Mesendoderm (in vitro differentiated cells): ENCODE data around the gene FUOM.

Source experiments
- DNase-seq: peaks from one replicate; pipeline ENCODE4 v3.0.0; 2013
- H2AK5ac ChIP-seq: 2 replicates; pipeline ENCODE4 v1.6.1; 2013; ENCODE audit warnings: low read length, inconsistent platforms
- H2BK120ac ChIP-seq: 2 replicates; pipeline ENCODE4 v1.6.1; 2013; ENCODE audit warnings: low read depth, mild to moderate bottlenecking, low read length, moderate library complexity, mixed read lengths
- H2BK15ac ChIP-seq: replicated peaks from 2 replicates; pipeline ENCODE4 v1.6.1; 2013; ENCODE audit warnings: low read depth, mild to moderate bottlenecking, moderate library complexity
- H2BK5ac ChIP-seq: 2 replicates; pipeline ENCODE4 v1.6.1; 2013; ENCODE audit warnings: low read length, inconsistent platforms
- H3K18ac ChIP-seq: 2 replicates; pipeline ENCODE4 v1.6.1; 2013; ENCODE audit warnings: mild to moderate bottlenecking, low read length, mixed read lengths
- H3K23ac ChIP-seq: one replicate; pipeline ENCODE4 v1.6.1; 2013; ENCODE audit warnings: low read length
- H3K27ac ChIP-seq: 2 replicates; pipeline ENCODE4 v1.5.1; 2013; ENCODE audit warnings: low read depth, mild to moderate bottlenecking, inconsistent platforms, low read length, moderate library complexity
- H3K27me3 ChIP-seq: 2 replicates; pipeline ENCODE4 v1.6.1; 2013; ENCODE audit warnings: low read length, control low read depth, mild to moderate bottlenecking, inconsistent platforms; ENCODE audit not compliant: insufficient read depth, poor library complexity
- H3K36me3 ChIP-seq: 2 replicates; pipeline ENCODE4 v1.6.1; 2013; ENCODE audit warnings: low read length, inconsistent platforms; ENCODE audit not compliant: control insufficient read depth, insufficient read depth
- H3K4ac ChIP-seq: one replicate; pipeline ENCODE4 v1.6.1; 2013; ENCODE audit warnings: low read depth, mild to moderate bottlenecking, low read length, moderate library complexity
- H3K4me1 ChIP-seq: 2 replicates; pipeline ENCODE4 v1.6.1; 2013; ENCODE audit warnings: low read depth, low read length, inconsistent platforms; ENCODE audit not compliant: control insufficient read depth
- H3K4me2 ChIP-seq: 2 replicates; pipeline ENCODE4 v1.6.1; 2013; ENCODE audit warnings: low read length
- H3K4me3 ChIP-seq: 2 replicates; pipeline ENCODE4 v1.5.1; 2013; ENCODE audit warnings: mild to moderate bottlenecking, low read length
- H3K56ac ChIP-seq: one replicate; pipeline ENCODE4 v1.6.1; 2013; ENCODE audit warnings: low read length
- H3K79me1 ChIP-seq: 2 replicates; pipeline ENCODE4 v1.6.1; 2013; ENCODE audit warnings: low read length, inconsistent platforms
- H3K79me2 ChIP-seq: 2 replicates; pipeline ENCODE4 v1.6.1; 2013; ENCODE audit warnings: mild to moderate bottlenecking, low read length; ENCODE audit not compliant: control insufficient read depth, insufficient read depth
- H3K9ac ChIP-seq: 2 replicates; pipeline ENCODE4 v1.6.1; 2013; ENCODE audit warnings: low read length, inconsistent platforms
- H4K5ac ChIP-seq: one replicate; pipeline ENCODE4 v1.6.1; 2013; ENCODE audit warnings: low read length
- H4K8ac ChIP-seq: one replicate; pipeline ENCODE4 v1.6.1; 2013; ENCODE audit warnings: low read depth, mild to moderate bottlenecking, control low read depth, low read length, moderate library complexity
- WGBS: extraction: QIAGEN DNeasy Blood & Tissue Kit; methylation state at CpG from one replicate; pipeline ENCODE4 v1.1.7; 2013; ENCODE audit warnings: low lambda C conversion rate, missing lambda C conversion rate; ENCODE audit not compliant: insufficient coverage; ENCODE audit errors: extremely low coverage; 5-methylcytosine and 5-hydroxymethylcytosine counted together

FUOM gene

GRCh38 chr10:133309720-133310398 is 48.0 kb downstream of the FUOM start:
- H3K27me3 ChIP-seq = no peaks in the 10 kb centered on the region
- no peak overlapping the region for H2BK120ac ChIP-seq
- H3K23ac ChIP-seq = no peak overlapping the region
- H3K4me1 ChIP-seq = no peaks in the 10 kb centered on the region
- no peak overlapping the region for H2BK15ac ChIP-seq
- peaks cover 2% of the 10 kb centered on the region for H3K36me3 ChIP-seq
- no peak overlapping the region for H3K9ac ChIP-seq
- no CpG with 5 or more reads among the region's 33 CpGs for WGBS
- H3K4me3 ChIP-seq = no peak overlapping the region
- peaks cover 20% of the 10 kb centered on the region for H3K79me1 ChIP-seq
- H2AK5ac ChIP-seq = no peak overlapping the region
- no peak overlapping the region for H3K56ac ChIP-seq
- H2BK5ac ChIP-seq = no peak overlapping the region
- H3K4ac ChIP-seq = no peak overlapping the region
- H3K79me2 ChIP-seq = peaks cover 18% of the 10 kb centered on the region
- no peak overlapping the region for H3K4me2 ChIP-seq
- no peak overlapping the region for H4K5ac ChIP-seq
- no peak overlapping the region for H4K8ac ChIP-seq
- no peak overlapping the region for H3K18ac ChIP-seq
- no peak overlapping the region for H3K27ac ChIP-seq
- DNase-seq = no peak

GRCh38 chr10:133309100-133309719 is 48.6 kb downstream of the FUOM start:
- H3K79me1 ChIP-seq = peaks cover 20% of the 10 kb centered on the region
- peak overlapping the region; percentile 94 for H3K27ac ChIP-seq
- peak overlapping the region; percentile 91 for H3K18ac ChIP-seq
- no peak overlapping the region for H2AK5ac ChIP-seq
- H3K56ac ChIP-seq = peak overlapping the region; percentile 95
- peaks cover 2% of the 10 kb centered on the region for H3K36me3 ChIP-seq
- H2BK5ac ChIP-seq = peak overlapping the region; percentile 91
- WGBS = no CpG with 5 or more reads among the region's 46 CpGs
- peak overlapping the region; percentile 95 for H3K9ac ChIP-seq
- DNase-seq = peak; percentile 93
- H3K4ac ChIP-seq = peak overlapping the region; percentile 96
- no peak overlapping the region for H4K5ac ChIP-seq
- no peaks in the 10 kb centered on the region for H3K4me1 ChIP-seq
- no peak overlapping the region for H2BK15ac ChIP-seq
- peak overlapping the region; percentile 79 for H3K4me2 ChIP-seq
- H3K4me3 ChIP-seq = peak overlapping the region; percentile 87
- no peak overlapping the region for H3K23ac ChIP-seq
- peaks cover 18% of the 10 kb centered on the region for H3K79me2 ChIP-seq
- no peak overlapping the region for H4K8ac ChIP-seq
- peak overlapping the region; percentile 63 for H2BK120ac ChIP-seq
- no peaks in the 10 kb centered on the region for H3K27me3 ChIP-seq

GRCh38 chr10:133308421-133309099 is 49.3 kb downstream of the FUOM start, which contains the start of the genes TUBGCP2 and ZNF511:
Gene TUBGCP2, minus strand, starts transcription at chr10:133308872. Its CDS starts 5,931 bp downstream, at chr10:133302941.
Gene ZNF511, plus strand, starts transcription at chr10:133308914. Its CDS starts 30 bp downstream, at chr10:133308944.
- H3K18ac ChIP-seq = peak within 1 kb of the TSS; percentile 91
- H3K23ac ChIP-seq = no peak within 1 kb of the TSS
- peak within 1 kb of the TSS; percentile 63 for H2BK120ac ChIP-seq

GRCh38 chr10:133307776-133308420 is 49.9 kb downstream of the FUOM start:
- peak; percentile 77 for DNase-seq
- H3K4me2 ChIP-seq = peak overlapping the region; percentile 91
- H3K4me1 ChIP-seq = no peaks in the 10 kb centered on the region
- no peak overlapping the region for H2BK5ac ChIP-seq
- H3K79me2 ChIP-seq = peaks cover 24% of the 10 kb centered on the region
- WGBS = no CpG with 5 or more reads among the region's 25 CpGs
- H3K27me3 ChIP-seq = no peaks in the 10 kb centered on the region
- peaks cover 27% of the 10 kb centered on the region for H3K79me1 ChIP-seq
- no peak overlapping the region for H3K4ac ChIP-seq
- H3K36me3 ChIP-seq = peaks cover 2% of the 10 kb centered on the region
- no peak overlapping the region for H3K27ac ChIP-seq
- H3K56ac ChIP-seq = peak overlapping the region; percentile 93
- no peak overlapping the region for H3K23ac ChIP-seq
- no peak overlapping the region for H2BK120ac ChIP-seq
- peak overlapping the region; percentile 95 for H3K9ac ChIP-seq
- no peak overlapping the region for H2BK15ac ChIP-seq
- no peak overlapping the region for H3K18ac ChIP-seq
- H4K8ac ChIP-seq = no peak overlapping the region
- no peak overlapping the region for H4K5ac ChIP-seq
- peak overlapping the region; percentile 69 for H3K4me3 ChIP-seq
- H2AK5ac ChIP-seq = no peak overlapping the region

More at GRCh38 chr10:133308421-133309099, 49.3 kb downstream of the FUOM start, which contains the start of the genes TUBGCP2 and ZNF511:
- peak within 1 kb of the TSS; percentile 91 for H3K4me2 ChIP-seq
- H2BK15ac ChIP-seq = no peak within 1 kb of the TSS
- peak within 1 kb of the TSS; percentile 94 for H3K27ac ChIP-seq
- no CpG with 5 or more reads among the region's 89 CpGs for WGBS
- H3K9ac ChIP-seq = peak within 1 kb of the TSS; percentile 95
- DNase-seq = peak; percentile 63
- peaks cover 2% of the 10 kb centered on the region for H3K36me3 ChIP-seq
- H3K79me2 ChIP-seq = peaks cover 24% of the 10 kb centered on the region
- H4K8ac ChIP-seq = no peak within 1 kb of the TSS
- H2AK5ac ChIP-seq = no peak within 1 kb of the TSS
- peak within 1 kb of the TSS; percentile 91 for H2BK5ac ChIP-seq
- peak within 1 kb of the TSS; percentile 87 for H3K4me3 ChIP-seq
- H3K27me3 ChIP-seq = no peaks in the 10 kb centered on the region
- peak within 1 kb of the TSS; percentile 96 for H3K4ac ChIP-seq
- peak within 1 kb of the TSS; percentile 95 for H3K56ac ChIP-seq
- no peak within 1 kb of the TSS for H4K5ac ChIP-seq
- peaks cover 24% of the 10 kb centered on the region for H3K79me1 ChIP-seq
- H3K4me1 ChIP-seq = no peaks in the 10 kb centered on the region

- no peak overlapping the region for H4K8ac ChIP-seq
- no peak overlapping the region for H2BK15ac ChIP-seq
- H3K9ac ChIP-seq = no peak overlapping the region
- no peak overlapping the region for H3K4me2 ChIP-seq
- peaks cover 29% of the 10 kb centered on the region for H3K79me1 ChIP-seq
- no peak overlapping the region for H4K5ac ChIP-seq
- no peak overlapping the region for H2BK5ac ChIP-seq
- no peak overlapping the region for H3K23ac ChIP-seq
- H3K56ac ChIP-seq = no peak overlapping the region
- H2BK120ac ChIP-seq = no peak overlapping the region
- no peaks in the 10 kb centered on the region for H3K4me1 ChIP-seq
- no CpG with 5 or more reads among the region's 17 CpGs for WGBS
- H2AK5ac ChIP-seq = no peak overlapping the region
- H3K27ac ChIP-seq = no peak overlapping the region
- no peaks in the 10 kb centered on the region for H3K27me3 ChIP-seq
- DNase-seq = no peak
- peaks cover 2% of the 10 kb centered on the region for H3K36me3 ChIP-seq
- no peak overlapping the region for H3K18ac ChIP-seq
- no peak overlapping the region for H3K4me3 ChIP-seq
- H3K79me2 ChIP-seq = peaks cover 24% of the 10 kb centered on the region
- no peak overlapping the region for H3K4ac ChIP-seq
These were observed 50.9 kb downstream of the FUOM start for GRCh38 chr10:133306941-133307379.
